Occipital lobe (tissue), 2 donors: ENCODE measurements around the gene IFNAR1. TPM values are rescaled to one million over a fixed set of nuclear protein-coding genes. Genes with fewer than 3 reads are reported as not detected.

Source experiments
- DNase-seq: peaks from one replicate; lab custom pipeline; 2025; lab: John Stamatoyannopoulos, UW
- total RNA-seq: library from RNA; depleted of rRNA; stranded (reverse); fragments of >200 nt; gene quantifications from one replicate; pipeline ENCODE4 v1.2.3, GENCODE V29; 2014

IFNAR1 gene
- total RNA-seq = 49.9 TPM

DNA sequence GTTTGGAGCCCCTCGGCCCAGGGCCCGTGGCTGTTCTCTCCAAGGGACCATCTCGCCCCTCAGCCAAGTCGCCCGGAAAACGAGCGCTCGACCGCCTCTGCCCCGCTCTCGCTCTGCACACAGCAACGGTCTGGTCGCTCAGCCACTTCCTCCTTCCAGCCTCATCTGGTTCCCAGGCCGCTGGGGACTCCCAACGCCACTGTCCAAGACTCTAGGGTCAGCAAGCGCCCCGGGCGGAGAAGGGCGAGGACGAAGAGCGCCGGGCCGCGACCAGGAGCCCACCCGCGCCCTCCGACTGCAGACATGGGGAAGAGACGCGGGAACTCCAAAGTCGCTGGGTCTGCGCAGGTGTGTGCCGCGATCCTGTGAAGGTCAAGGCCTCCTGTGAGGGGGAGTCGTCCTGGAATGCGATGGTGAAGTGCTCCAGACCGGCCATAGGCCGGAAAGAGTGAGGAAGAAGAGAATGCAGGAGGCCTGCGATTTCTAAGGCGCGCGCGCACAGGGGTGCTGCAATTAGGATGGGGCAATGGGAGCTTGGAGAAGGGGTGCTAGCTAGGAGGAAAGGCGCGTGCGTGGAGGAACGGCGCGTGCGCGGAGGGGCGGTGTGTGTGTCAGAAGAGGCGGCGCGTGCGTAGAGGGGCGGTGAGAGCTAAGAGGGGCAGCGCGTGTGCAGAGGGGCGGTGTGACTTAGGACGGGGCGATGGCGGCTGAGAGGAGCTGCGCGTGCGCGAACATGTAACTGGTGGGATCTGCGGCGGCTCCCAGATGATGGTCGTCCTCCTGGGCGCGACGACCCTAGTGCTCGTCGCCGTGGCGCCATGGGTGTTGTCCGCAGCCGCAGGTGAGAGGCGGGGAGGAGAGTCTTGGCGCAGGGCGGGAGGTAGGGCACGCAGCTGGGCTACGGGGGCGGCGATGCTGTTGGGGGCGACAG is at the start of gene IFNAR1:
Gene IFNAR1, plus strand, starts transcription at position 680 of the 931 bp plus-strand sequence. Its CDS starts 86 bp downstream, at position 766.
- DNase-seq = peak; percentile 96

DNA sequence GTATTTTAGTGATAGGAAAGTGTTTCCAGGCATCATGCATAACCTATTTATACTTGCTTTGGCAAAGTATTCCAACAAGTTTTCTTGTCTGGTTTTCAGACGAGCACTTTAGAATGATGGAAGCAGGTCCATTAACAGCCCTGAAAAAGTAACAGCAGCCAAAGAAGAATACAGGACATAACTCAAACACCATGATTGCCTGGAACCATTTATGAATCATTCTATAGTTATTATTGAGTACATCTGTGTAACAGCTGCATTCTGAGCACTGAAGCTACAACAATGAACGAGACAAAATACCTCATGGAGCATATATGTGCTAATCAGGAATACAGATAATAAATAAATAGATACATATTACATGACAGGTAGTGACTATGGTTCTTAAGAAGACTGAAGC is 46.0 kb upstream of the IFNAR1 start:
- DNase-seq = no peak

GRCh38 chr21:33279330-33279820 is 45.4 kb upstream of the IFNAR1 start:
- DNase-seq = no peak

DNA sequence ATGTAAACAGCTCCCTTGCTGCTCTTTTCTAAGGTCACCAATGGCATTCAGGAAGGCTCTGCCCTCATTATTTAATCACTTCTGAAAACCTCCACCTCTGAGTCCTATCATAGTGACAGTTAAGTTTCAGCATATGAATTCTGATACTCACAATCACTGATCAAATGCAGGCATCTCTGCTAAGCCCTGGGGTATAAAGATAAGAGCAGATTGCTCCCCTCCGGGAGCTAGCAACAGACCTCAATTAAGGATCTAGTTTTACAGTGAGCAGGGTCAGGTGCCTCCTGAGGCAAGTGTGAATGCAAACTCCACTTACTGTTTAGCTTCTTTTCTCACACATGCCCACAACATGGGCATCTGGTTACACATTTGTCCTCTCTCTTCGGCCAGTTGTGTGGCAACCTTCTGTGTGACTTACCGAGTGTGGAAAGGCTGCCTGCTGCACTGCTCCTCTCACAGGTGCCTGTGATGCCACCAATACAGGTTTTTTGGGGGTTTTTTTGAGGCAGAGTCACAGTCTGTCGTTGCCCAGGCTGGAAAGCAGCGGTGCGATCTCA is 43.6 kb upstream of the IFNAR1 start:
- no peak for DNase-seq

DNA sequence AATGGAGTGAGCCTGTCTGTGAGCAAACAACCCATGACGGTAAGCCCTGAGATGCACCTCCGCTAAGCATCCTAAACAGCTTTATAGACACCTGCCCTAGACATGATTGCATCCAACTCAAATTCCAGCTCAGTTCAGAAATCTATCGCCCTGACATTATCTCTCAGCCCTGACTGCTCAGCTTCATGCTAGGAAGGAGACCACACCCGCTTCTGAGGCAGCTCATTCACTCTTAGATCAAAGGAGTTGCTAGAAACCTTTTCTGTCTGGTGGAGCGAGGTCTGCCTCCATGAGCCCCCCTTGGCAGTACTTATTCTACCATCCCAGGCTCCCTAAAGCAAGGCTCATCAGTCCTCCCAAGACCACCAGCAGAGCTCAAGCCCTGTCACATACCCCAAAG is 41.6 kb upstream of the IFNAR1 start:
- DNase-seq = no peak

DNA sequence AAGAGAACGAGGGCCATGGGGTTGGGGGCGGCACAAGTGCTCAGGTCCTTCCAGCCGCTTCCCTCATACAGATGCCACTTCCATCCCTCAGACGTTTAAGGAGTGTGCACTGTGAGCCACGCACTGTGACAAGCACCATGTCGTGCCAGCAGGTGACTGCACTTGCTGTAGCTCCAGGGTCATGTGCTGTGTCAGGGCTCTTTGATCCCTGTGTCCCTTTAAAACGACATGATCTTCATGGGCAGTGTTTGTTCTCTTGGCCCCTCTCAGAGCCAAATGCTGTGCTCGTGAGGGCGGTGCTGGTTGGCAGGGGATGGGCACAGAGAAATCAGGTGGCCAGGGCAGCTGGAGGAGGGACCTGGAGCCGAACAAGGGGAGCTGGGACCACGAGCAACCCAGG is 38.7 kb upstream of the IFNAR1 start:
- no peak for DNase-seq

- DNase-seq = no peak
These were observed 37.9 kb upstream of the IFNAR1 start for GRCh38 chr21:33286600-33287456.

GRCh38 chr21:33289199-33289819 is 35.5 kb upstream of the IFNAR1 start:
- DNase-seq = no peak

- no peak for DNase-seq
These were observed 34.3 kb upstream of the IFNAR1 start for GRCh38 chr21:33290441-33290840.

DNA sequence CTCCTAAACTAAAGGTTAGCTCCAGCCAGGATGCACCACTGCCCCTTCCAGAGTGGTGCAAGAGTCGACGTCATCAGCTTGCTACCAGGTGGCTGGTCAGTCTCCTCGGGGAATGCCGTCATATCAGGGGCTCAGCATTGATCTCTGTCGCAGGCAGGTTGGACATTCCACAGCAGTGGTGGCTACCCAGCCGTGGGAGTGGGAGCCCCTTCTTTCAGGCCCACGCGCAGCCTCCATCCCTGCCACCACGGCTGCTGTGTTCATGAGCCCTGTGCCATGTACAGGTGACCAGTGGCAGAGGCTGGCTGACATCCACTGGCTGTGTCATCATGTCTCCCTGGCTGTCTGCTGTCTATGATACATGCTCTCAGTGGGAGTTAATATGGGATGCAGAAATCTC is 33.1 kb upstream of the IFNAR1 start:
- no peak for DNase-seq

GRCh38 chr21:33292724-33293123 is 32.0 kb upstream of the IFNAR1 start:
- no peak for DNase-seq

- DNase-seq = no peak
These were observed 31.6 kb upstream of the IFNAR1 start for GRCh38 chr21:33293136-33293535.

DNA sequence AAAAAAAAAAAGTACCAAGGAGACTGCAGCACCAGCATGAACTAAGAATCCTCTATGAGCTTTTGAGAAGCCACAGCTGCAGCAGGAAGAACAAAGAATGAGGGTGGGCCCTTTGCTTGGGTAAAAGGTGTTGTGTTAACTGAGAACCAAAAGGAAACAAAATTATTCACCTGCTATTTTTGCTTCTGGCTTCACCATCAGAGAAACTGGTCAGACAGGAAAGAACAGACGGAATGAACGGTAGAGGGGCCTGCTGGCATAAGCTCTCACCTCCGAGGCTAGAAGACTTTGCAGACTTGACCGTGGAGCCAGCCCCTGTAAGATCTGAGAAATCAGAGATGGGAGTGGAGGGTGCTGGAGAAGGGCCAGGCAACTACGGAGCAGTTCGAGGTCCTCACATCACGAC is 31.0 kb upstream of the IFNAR1 start:
- no peak for DNase-seq

DNA sequence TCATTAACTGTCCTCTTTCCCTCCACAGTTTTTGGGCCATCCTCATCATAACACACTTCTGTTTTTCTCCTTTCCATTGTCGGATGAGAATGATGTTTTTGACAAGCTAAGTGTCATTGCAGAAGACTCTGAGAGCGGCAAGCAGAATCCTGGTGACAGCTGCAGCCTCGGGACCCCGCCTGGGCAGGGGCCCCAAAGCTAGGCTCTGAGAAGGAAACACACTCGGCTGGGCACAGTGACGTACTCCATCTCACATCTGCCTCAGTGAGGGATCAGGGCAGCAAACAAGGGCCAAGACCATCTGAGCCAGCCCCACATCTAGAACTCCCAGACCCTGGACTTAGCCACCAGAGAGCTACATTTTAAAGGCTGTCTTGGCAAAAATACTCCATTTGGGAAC is 28.6 kb upstream of the IFNAR1 start:
- no peak for DNase-seq

DNA sequence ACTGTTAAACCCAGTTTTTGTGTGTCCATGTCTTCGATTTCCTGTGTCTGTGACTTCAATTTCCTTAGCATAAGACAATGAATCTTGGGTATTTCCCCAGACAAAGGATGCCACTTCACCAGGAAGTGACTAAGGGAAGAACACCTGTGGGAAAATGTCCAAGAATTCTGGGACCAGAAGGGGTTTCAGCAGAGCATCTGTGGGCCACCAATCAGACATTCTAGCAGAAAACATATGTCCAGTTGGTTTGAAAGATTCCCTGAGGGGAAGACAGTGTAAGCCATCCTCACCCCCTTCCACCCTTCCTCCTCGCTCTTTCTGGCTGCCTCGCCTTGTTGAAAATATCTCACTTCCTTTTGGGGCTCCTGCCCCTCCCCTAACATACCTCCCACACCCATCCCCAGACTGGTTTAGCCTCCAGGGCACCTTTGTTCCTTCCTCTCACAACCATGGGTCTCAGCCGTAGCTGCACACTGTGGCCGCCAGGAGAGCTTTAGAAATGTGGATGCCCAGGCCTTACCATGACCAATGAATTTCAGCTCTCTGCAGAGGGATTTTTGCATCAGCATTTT is 25.5 kb upstream of the IFNAR1 start:
- DNase-seq = no peak

DNA sequence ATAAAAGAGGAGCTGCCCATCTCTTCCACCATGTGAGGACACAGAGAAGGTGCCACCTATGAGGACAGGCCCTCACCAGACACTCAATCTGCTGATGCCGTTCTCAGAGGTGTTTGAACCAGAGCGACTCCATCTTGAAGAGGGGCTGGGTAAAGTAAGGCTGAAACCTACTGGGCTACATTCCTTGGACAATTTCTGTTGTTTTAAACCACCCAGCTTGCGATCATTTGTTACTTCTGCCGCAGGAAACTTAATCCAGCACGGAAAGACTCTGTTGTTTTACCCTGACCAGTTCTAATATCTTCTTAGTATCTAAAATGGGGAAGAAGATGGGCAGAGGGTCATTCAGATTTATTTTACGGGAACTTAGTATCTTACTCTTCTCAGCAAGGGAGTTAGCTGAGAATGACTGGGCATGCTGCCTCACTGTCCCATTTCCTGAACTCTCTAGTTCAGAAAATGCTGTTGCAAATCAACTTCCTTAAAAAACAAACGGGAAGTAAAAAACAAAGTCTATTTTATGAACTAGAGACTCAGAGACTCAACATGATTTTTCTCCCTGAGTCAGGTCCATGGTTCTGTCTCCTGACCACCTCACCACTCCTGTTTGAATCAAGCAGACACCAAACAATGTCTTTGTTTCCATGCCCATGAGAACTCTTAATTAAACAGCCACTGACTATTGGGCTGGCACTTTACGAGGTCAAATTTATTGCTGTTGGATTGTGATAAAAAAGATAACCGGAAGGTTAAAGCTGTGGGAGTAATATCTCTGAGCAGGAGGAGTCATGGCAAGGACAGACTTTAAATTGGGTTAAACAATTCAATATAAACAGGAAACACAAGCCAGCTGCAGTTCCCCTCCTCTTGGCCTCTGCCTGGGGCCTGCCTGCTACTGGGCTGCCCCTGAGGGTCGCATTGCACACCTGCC is 23.8 kb upstream of the IFNAR1 start:
- no peak for DNase-seq

- DNase-seq = no peak
These were observed 23.2 kb upstream of the IFNAR1 start for GRCh38 chr21:33301632-33302002.

DNA sequence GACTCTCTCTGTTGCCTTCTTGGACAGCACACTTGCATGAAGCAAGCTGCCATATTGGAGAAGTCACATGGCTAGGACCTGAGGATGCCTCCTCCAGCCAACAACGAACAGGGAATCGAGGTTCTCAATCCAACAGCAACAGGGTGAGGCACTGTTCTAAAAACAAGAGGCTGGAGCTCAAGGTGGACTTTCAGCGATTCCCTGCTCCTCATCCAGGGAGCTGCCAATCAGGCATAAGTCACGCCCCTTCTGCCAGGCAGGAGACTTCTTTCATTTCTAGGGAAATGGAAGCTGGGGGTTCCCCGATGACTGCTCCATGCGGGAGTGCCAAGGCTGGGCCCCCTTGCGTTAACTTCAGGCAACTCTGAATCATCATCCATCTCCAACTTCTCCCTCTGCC is 22.7 kb upstream of the IFNAR1 start:
- DNase-seq = no peak

- DNase-seq = no peak
These were observed 22.0 kb upstream of the IFNAR1 start for GRCh38 chr21:33302796-33303195.

GRCh38 chr21:33305344-33305671 is 19.5 kb upstream of the IFNAR1 start:
- DNase-seq = no peak
